ENCODE data around the gene RUFY3.
"Not testable (repeated sequence)": the region's sequence is repeated elsewhere in the genome, so short reads cannot be mapped to it uniquely, and the experiment has no call there.

RUFY3 gene

GRCh38 chr4:70706044-70706461, 15.7 kb upstream of the RUFY3 start:
- DNase-seq (ENCODE audit: low spot score), result no peak

DNA sequence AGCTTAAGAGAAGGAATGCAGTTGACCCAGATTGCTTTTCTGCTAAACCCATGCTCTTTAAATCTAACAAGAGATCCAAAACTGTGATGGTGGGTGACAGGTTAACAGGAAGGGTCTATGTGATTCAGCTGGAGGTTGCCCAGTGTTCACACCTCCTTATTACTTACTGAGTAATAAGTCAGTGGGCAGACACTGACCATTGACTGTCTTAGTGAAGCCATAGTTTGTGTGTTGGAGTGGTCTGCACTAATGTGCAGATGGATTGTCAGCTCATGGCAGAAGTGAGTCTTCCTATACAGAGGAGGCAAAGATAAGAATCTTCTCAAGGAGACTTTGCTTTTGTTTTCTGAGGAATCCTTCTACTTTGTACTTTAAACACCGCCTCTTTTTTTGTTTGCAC, 15.2 kb upstream of the RUFY3 start:
- no peak for DNase-seq (ENCODE audit: low spot score)

DNA sequence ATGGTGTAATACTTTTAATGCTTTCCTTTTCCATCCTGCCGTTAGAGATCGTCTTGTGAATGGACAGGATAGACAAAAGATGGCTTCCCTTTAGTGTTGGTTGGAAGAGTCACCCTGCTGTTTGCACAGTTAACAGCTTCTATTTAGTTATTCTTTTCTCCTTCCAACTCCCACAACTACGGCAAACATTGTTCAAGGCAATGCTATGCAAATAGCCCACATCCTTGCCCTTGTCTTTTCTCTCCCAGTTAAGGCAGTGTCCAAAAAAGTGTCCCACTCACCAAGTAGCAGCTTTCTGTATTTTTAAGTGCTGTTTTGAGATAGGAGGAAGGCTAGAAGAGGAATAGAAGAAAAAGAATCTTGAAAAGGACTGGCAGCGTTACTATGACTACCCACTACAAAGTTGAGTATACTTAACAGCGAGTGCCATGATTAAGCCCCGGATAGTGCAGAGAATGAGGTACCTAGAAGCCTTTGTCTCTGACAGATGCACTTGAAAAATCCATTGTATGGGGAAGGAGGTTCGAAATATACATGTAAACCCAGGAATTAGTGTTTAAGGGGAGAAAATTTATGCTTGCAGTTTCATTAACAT, 12.1 kb upstream of the RUFY3 start:
- no peak for DNase-seq (ENCODE audit: low spot score)

DNA sequence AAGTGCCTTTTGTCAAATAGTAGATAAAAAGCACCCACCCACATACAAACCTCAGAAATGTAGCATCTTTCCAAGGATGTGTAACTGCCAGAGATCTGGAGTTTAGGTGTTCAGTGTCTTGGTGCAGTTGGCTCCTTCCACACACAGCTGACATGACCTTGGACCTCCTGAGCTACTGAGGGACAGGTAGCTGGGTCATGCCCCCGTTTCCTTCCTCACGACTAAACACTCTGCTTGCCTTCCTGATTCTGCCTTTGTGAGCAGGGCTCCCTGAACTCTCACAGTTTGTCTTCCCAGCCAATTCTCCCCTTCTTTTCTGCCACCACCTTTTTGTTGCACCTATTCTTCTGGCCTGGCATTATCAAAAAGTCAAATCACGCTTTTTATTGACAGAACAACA, 10.2 kb upstream of the RUFY3 start:
- DNase-seq (ENCODE audit: low spot score), result no peak

DNA sequence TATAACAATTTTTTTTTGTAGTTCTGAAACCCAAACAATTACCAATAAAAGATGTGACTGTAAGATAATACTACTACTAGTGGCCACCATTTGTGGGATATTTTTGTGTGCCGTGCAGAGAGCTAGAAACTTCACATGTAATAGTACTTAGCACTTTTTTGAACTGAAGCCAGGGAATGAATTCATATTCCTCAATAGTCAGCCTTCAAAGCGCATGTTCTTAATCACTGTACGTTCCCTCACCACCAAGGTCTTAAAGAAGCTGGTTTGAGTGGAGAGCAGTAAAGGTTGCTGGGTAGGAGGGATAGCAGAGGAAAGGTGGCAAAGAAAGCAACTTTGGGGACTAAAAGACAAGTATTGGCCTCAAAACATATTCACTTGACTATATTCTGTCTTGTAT, 9.6 kb upstream of the RUFY3 start:
- DNase-seq (ENCODE audit: low spot score), result no peak

GRCh38 chr4:70712604-70713452, 8.9 kb upstream of the RUFY3 start:
- DNase-seq (ENCODE audit: low spot score), result no peak

GRCh38 chr4:70713453-70714078, 8.2 kb upstream of the RUFY3 start:
- no peak for DNase-seq (ENCODE audit: low spot score)

- DNase-seq (ENCODE audit: low spot score), result no peak
Measured at GRCh38 chr4:70714079-70714887, 7.5 kb upstream of the RUFY3 start.

GRCh38 chr4:70715097-70715496, 6.7 kb upstream of the RUFY3 start:
- DNase-seq (ENCODE audit: low spot score), result no peak

GRCh38 chr4:70718811-70719604, 2.8 kb upstream of the RUFY3 start:
- no peak for DNase-seq (ENCODE audit: low spot score)

DNA sequence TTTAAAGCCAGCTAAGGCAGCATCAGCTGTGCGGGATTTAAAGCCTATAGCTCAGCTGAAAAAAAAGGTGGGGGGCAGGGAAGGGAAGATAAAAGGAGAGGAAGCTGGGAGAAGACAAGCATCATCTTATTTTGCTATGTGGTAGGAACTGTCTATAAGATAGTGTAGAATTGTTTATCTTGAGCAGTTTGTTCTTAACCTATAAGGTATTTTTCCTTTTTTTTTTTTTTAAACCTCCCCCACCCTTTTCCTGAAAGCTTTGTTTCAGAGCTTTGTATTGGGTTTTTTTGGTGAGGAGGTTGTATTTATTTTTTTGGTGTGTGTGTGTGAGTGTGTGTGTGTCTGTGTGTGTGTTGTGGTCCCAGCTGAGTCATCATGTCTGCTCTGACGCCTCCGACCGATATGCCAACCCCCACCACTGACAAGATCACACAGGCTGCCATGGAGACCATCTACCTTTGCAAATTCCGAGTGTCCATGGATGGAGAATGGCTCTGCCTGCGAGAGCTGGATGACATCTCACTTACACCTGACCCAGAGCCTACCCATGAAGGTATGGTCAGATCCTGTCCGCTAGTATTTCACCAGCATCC, 531 bp downstream of the RUFY3 start:
- DNase-seq (ENCODE audit: low spot score), result no peak

DNA sequence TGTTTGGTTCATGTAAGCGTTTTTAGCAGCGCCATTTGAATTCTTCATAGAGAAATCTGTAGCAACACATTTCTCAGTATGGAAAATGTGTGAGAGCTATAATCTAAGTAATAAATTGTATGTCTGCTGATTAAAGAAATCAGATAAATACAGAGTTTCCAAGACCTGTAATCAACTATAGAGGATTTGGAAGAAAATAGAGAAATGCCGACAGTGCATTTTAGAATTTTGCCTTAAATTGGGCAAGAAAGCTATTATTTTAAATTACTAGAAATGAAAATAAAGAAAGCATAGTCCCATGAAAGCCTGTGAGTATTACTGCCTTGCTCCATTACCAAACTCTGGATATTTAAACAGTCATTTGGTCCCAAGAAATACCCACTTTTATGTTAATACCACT, 2.7 kb downstream of the RUFY3 start:
- DNase-seq (ENCODE audit: low spot score), result no peak

- no peak for DNase-seq (ENCODE audit: low spot score)
Measured at GRCh38 chr4:70725633-70726032, 3.9 kb downstream of the RUFY3 start.

GRCh38 chr4:70726515-70726914, 4.8 kb downstream of the RUFY3 start:
- DNase-seq (ENCODE audit: low spot score), result not testable (repeated sequence)

GRCh38 chr4:70728091-70728490, 6.3 kb downstream of the RUFY3 start:
- DNase-seq (ENCODE audit: low spot score), result no peak

GRCh38 chr4:70732878-70733277, 11.1 kb downstream of the RUFY3 start:
- DNase-seq (ENCODE audit: low spot score), result not testable (repeated sequence)

DNA sequence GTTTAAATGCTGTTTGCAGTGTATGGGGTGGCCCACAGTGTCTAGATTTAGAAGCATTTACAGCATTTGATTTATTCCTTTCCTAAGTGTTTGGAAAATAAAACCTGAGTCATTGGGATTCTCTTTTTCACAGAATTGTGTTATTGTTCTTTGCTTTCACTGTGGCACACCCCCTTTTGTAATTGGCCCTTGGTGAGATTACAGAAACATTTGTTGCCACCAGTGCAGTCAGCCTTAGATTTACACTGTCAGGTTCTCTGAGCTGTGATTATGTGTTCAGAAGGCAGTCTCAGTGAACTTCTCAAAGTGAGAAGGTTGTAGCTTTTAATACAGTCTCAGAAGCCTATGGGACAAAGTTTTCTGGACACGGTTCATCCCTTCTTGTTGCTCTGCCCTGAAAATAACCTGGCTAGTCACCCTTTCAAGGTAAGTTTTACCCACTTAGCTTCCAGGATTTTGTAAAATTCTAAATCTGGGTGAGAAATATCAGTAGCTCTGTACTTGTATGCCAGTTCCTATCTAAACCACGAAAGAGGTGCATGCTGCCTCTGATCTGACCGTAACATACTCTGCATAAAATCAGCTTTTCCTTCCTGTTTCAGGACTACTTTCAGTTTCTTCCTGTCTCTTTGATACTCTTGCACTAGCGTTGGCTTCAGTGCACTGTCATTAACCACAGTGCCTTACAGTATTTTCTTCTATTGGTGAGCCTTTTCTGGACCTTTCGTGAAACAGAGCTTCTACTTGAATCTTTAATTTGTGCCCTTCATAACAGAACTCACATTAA, 12.6 kb downstream of the RUFY3 start:
- DNase-seq (ENCODE audit: low spot score), result peak; percentile 21

- DNase-seq (ENCODE audit: low spot score), result no peak
Measured at GRCh38 chr4:70734971-70735370, 13.2 kb downstream of the RUFY3 start.

DNA sequence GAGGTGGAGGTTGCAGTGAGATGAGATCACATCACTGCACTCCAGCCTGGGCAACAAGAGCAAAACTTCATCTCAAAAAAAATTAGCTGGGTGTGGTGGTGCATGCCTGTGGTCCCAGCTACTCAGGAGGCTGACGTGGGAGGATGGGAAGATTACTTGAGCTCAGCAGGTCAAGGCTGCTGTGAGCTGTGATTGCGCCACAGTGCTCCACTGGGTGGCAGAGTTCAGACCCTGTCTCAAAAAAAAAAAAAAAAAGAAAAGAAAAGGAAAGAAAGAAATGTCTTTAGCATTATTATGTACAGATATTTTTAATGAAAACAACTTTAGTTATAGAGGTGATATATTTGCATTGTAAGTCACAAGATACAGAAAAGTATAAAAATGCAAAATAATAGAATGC, 14.2 kb downstream of the RUFY3 start:
- DNase-seq (ENCODE audit: low spot score), result peak; percentile 17

DNA sequence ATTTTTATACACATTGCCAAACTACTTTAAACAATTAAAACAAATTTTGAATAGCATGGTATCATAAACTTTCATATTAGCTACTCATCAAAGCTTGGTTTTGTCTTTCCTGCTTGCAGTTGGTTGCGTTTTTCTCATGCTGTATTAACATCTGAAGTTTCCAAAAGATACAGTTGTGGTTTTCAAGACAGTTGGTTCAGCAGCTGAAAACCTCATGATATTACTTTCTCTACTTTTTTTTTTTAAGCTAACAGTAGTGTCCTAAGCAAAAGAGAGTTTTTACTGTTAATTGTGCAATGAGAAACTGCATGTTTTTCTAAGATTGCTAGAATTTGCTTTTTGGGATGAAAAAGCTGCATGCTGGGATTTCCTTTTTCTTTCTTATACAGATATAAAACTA, 15.2 kb downstream of the RUFY3 start:
- DNase-seq (ENCODE audit: low spot score), result no peak
